Activated naive CD4-positive, alpha-beta T cell treated with anti-CD3 and anti-CD28 coated beads for 36 hours (primary cell): ENCODE measurements around the gene CAPN8. TPM values are rescaled to one million over a fixed set of nuclear protein-coding genes. Genes with fewer than 3 reads are reported as not detected.

ENCODE experiments used
- CTCF ChIA-PET: fragments of 350-600 bp; sonication (Branson Sonifier 250); formaldehyde crosslinking; loops from one replicate; lab custom pipeline; 2021; ENCODE audit warnings: antibody characterized with exemption; lab: Charles Lee
- DNase-seq: peaks from one replicate; pipeline ENCODE4 v3.0.0-alpha.2; 2020
- H3K27ac Mint-ChIP-seq: one replicate; pipeline ENCODE4 v1.8.0; 2021; ENCODE audit warnings: mild to moderate bottlenecking, mixed read lengths
- H3K27me3 Mint-ChIP-seq: one replicate; pipeline ENCODE4 v1.8.0; 2021; ENCODE audit warnings: low read depth, mixed read lengths
- H3K36me3 Mint-ChIP-seq: one replicate; pipeline ENCODE4 v1.8.0; 2021; ENCODE audit warnings: low read depth, mixed read lengths
- H3K4me1 Mint-ChIP-seq: one replicate; pipeline ENCODE4 v1.8.0; 2021; ENCODE audit warnings: low read depth, mixed read lengths
- H3K4me3 Mint-ChIP-seq: one replicate; pipeline ENCODE4 v1.8.0; 2021; ENCODE audit warnings: mild to moderate bottlenecking, moderate library complexity, mixed read lengths
- H3K9me3 Mint-ChIP-seq: one replicate; pipeline ENCODE4 v1.8.0; 2021; ENCODE audit warnings: mixed read lengths
- intact Hi-C: fragments of 100-400 bp; cut with micrococcal nuclease; formaldehyde crosslinking; loops from one replicate; pipeline ENCODE4 v1.15.1; 2023
- total RNA-seq, 2 experiments: library from RNA; stranded (reverse); gene quantifications; one replicate each; pipeline ENCODE4 v1.2.3, GENCODE V29; 2021

CAPN8 gene
- total RNA-seq, 2 experiments from 2014 or later: not detected

- Mint-ChIP-seq H3K9me3 (no peaks in the 10 kb centered on the region), H3K27ac (no peak overlapping the region), H3K36me3 (no peaks in the 10 kb centered on the region), H3K4me3 (no peak overlapping the region), H3K4me1 (no peaks in the 10 kb centered on the region), H3K27me3 (no peaks in the 10 kb centered on the region)
- intact Hi-C loops: no loop called here
- peak; percentile 75 for DNase-seq
- CTCF ChIA-PET: interaction anchor here (0.6 to 2.6 kb wide), 16 partner anchors 10 to 494 kb away, joined by 3 to 20 read pairs (median 3); no protein-coding TSS in a partner anchor
Observed at GRCh38 chr1:223556414-223557129, 108.9 kb downstream of the CAPN8 start.

GRCh38 chr1:223553957-223554356 lies 111.5 kb downstream of the CAPN8 start:
- H3K36me3 Mint-ChIP-seq: no peaks in the 10 kb centered on the region
- CTCF ChIA-PET: interaction anchor here (1.3 kb wide), 1 partner anchor 75 kb away, joined by 3 read pairs; no protein-coding TSS in a partner anchor
- H3K27me3 Mint-ChIP-seq: no peaks in the 10 kb centered on the region
- intact Hi-C loops: no loop called here
- no peak overlapping the region for H3K4me3 Mint-ChIP-seq
- H3K9me3 Mint-ChIP-seq: no peaks in the 10 kb centered on the region
- DNase-seq: no peak
- no peak overlapping the region for H3K27ac Mint-ChIP-seq
- peaks cover 4% of the 10 kb centered on the region for H3K4me1 Mint-ChIP-seq

GRCh38 chr1:223551610-223552009 lies 113.9 kb downstream of the CAPN8 start:
- CTCF ChIA-PET: no interaction called here

GRCh38 chr1:223549740-223550139 lies 115.8 kb downstream of the CAPN8 start:
- peaks cover 3% of the 10 kb centered on the region for H3K27me3 Mint-ChIP-seq
- intact Hi-C loops: no loop called here
- no peaks in the 10 kb centered on the region for H3K36me3 Mint-ChIP-seq
- no peak overlapping the region for H3K27ac Mint-ChIP-seq
- DNase-seq: no peak
- H3K4me1 Mint-ChIP-seq: peaks cover 4% of the 10 kb centered on the region
- CTCF ChIA-PET: interaction anchor here (0.8 to 1.2 kb wide), 3 partner anchors 8 to 81 kb away, joined by 3 read pairs; no protein-coding TSS in a partner anchor
- no peak overlapping the region for H3K4me3 Mint-ChIP-seq
- no peaks in the 10 kb centered on the region for H3K9me3 Mint-ChIP-seq

More at GRCh38 chr1:223551610-223552009, 113.9 kb downstream of the CAPN8 start:
- Mint-ChIP-seq H3K9me3 (no peaks in the 10 kb centered on the region), H3K36me3 (no peaks in the 10 kb centered on the region), H3K27me3 (peaks cover 3% of the 10 kb centered on the region), H3K27ac (no peak overlapping the region), H3K4me3 (no peak overlapping the region), H3K4me1 (peaks cover 4% of the 10 kb centered on the region)
- intact Hi-C loops: no loop called here
- no peak for DNase-seq

- H3K4me3 Mint-ChIP-seq: no peak overlapping the region
- peaks cover 3% of the 10 kb centered on the region for H3K27me3 Mint-ChIP-seq
- CTCF ChIA-PET: interaction anchor here (1.0 kb wide), 1 partner anchor 9 kb away, joined by 3 read pairs; no protein-coding TSS in a partner anchor
- DNase-seq: no peak
- no peaks in the 10 kb centered on the region for H3K9me3 Mint-ChIP-seq
- no peaks in the 10 kb centered on the region for H3K36me3 Mint-ChIP-seq
- H3K4me1 Mint-ChIP-seq: peaks cover 4% of the 10 kb centered on the region
- intact Hi-C loops: no loop called here
- H3K27ac Mint-ChIP-seq: no peak overlapping the region
Observed at GRCh38 chr1:223547316-223548114, 118.0 kb downstream of the CAPN8 start.

GRCh38 chr1:223545343-223545742 lies 120.2 kb downstream of the CAPN8 start:
- intact Hi-C loops: no loop called here
- Mint-ChIP-seq H3K4me3 (no peak overlapping the region), H3K36me3 (no peaks in the 10 kb centered on the region), H3K27me3 (peaks cover 3% of the 10 kb centered on the region), H3K27ac (no peak overlapping the region), H3K4me1 (no peaks in the 10 kb centered on the region), H3K9me3 (no peaks in the 10 kb centered on the region)
- DNase-seq: no peak
- CTCF ChIA-PET: interaction anchor here (1.2 kb wide), 1 partner anchor 11 kb away, joined by 3 read pairs; no protein-coding TSS in a partner anchor

GRCh38 chr1:223543560-223543959 lies 121.9 kb downstream of the CAPN8 start:
- H3K27ac Mint-ChIP-seq: no peak overlapping the region
- peaks cover 1% of the 10 kb centered on the region for H3K27me3 Mint-ChIP-seq
- no peaks in the 10 kb centered on the region for H3K36me3 Mint-ChIP-seq
- H3K4me1 Mint-ChIP-seq: no peaks in the 10 kb centered on the region
- H3K4me3 Mint-ChIP-seq: no peak overlapping the region
- no peak for DNase-seq
- no peaks in the 10 kb centered on the region for H3K9me3 Mint-ChIP-seq
- CTCF ChIA-PET: interaction anchor here (0.6 to 1.0 kb wide), 2 partner anchors 43 to 142 kb away, joined by 3 to 4 read pairs; no protein-coding TSS in a partner anchor
- intact Hi-C loops: no loop called here

GRCh38 chr1:223542831-223543230 lies 122.7 kb downstream of the CAPN8 start:
- intact Hi-C loops: no loop called here
- CTCF ChIA-PET: interaction anchor here (1.0 kb wide), 1 partner anchor 14 kb away, joined by 3 read pairs; no protein-coding TSS in a partner anchor
- Mint-ChIP-seq H3K27me3 (no peaks in the 10 kb centered on the region), H3K9me3 (no peaks in the 10 kb centered on the region), H3K4me3 (no peak overlapping the region), H3K36me3 (no peaks in the 10 kb centered on the region), H3K27ac (no peak overlapping the region), H3K4me1 (no peaks in the 10 kb centered on the region)
- DNase-seq: no peak

GRCh38 chr1:223540485-223541106 lies 124.9 kb downstream of the CAPN8 start:
- no peak for DNase-seq
- Mint-ChIP-seq H3K27me3 (no peaks in the 10 kb centered on the region), H3K9me3 (no peaks in the 10 kb centered on the region), H3K4me1 (no peaks in the 10 kb centered on the region), H3K36me3 (no peaks in the 10 kb centered on the region), H3K27ac (no peak overlapping the region), H3K4me3 (no peak overlapping the region)
- CTCF ChIA-PET: interaction anchor here (1.0 kb wide), 1 partner anchor 31 kb away, joined by 3 read pairs; no protein-coding TSS in a partner anchor
- intact Hi-C loops: no loop called here

GRCh38 chr1:223539750-223540149 lies 125.8 kb downstream of the CAPN8 start:
- CTCF ChIA-PET: interaction anchor here (1.5 kb wide), 1 partner anchor 27 kb away, joined by 5 read pairs; no protein-coding TSS in a partner anchor
- intact Hi-C loops: no loop called here
- no peaks in the 10 kb centered on the region for H3K36me3 Mint-ChIP-seq

GRCh38 chr1:223538981-223539380 lies 126.5 kb downstream of the CAPN8 start:
- intact Hi-C loops: no loop called here
- H3K36me3 Mint-ChIP-seq: no peaks in the 10 kb centered on the region
- H3K4me3 Mint-ChIP-seq: no peak overlapping the region
- no peaks in the 10 kb centered on the region for H3K4me1 Mint-ChIP-seq
- H3K27ac Mint-ChIP-seq: no peak overlapping the region
- DNase-seq: no peak
- H3K9me3 Mint-ChIP-seq: no peaks in the 10 kb centered on the region
- H3K27me3 Mint-ChIP-seq: no peaks in the 10 kb centered on the region
- CTCF ChIA-PET: interaction anchor here (0.7 to 1.5 kb wide), 2 partner anchors 26 to 120 kb away, joined by 3 to 5 read pairs; no protein-coding TSS in a partner anchor

More at GRCh38 chr1:223539750-223540149, 125.8 kb downstream of the CAPN8 start:
- Mint-ChIP-seq H3K9me3 (no peaks in the 10 kb centered on the region), H3K27me3 (no peaks in the 10 kb centered on the region), H3K4me1 (no peaks in the 10 kb centered on the region), H3K4me3 (no peak overlapping the region), H3K27ac (no peak overlapping the region)
- no peak for DNase-seq

GRCh38 chr1:223535319-223535718 lies 130.2 kb downstream of the CAPN8 start:
- no peak for DNase-seq
- intact Hi-C loops: no loop called here
- Mint-ChIP-seq H3K27me3 (no peaks in the 10 kb centered on the region), H3K27ac (no peak overlapping the region), H3K4me1 (no peaks in the 10 kb centered on the region), H3K9me3 (no peaks in the 10 kb centered on the region), H3K36me3 (no peaks in the 10 kb centered on the region), H3K4me3 (no peak overlapping the region)
- CTCF ChIA-PET: no interaction called here
